ENCODE results near the gene NTN4. TPM values are rescaled to one million over a fixed set of nuclear protein-coding genes. Genes with fewer than 3 reads are reported as not detected.

The NTN4 gene
- total RNA-seq, 1 experiment from 2014 or later, result 9.6 TPM

DNA sequence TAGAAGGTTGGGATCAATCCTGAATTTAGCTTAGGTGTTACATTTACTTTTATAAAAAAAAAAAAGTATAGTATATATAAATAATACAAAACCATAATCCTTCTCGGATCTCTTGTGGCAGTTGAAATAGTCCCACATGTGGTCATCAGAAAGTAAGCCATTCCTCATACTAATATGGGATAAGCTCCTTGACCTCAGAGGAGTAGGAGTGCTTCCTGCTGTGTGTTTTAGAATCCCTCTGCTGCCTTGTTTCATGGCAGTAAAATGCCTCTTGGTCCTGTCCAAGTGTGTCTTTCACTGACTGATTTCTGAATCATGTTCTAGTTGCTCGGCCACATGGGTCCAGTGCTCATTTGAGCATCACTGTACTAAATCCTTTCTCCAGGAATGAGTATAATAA, 117.0 kb downstream of the NTN4 start:
- CTCF ChIA-PET, result no interaction called here
- no TSS peak for BruUV-seq (replicated peaks)

DNA sequence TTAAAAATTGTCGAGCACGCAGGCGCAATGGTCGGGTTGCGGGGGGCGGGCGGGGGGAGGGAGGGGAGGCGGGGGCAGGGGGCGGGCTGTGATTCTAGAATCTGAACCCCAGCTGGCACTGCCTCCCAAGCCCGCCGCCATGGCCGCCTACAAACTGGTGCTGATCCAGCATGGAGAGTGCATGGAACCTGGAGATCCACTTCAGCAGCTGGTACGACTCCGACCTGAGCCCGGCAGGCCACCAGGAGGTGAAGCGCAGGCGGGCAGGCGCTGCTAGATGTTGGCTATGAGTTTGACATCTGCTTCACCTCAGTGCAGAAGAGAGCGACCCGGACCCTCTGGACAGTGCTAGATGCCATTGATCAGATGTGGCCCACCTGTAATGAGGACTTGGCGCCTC, 118.4 kb downstream of the NTN4 start:
- DNase-seq (ENCODE audit: low spot score), result no peak
- TF ChIP-seq, protein P1, sequence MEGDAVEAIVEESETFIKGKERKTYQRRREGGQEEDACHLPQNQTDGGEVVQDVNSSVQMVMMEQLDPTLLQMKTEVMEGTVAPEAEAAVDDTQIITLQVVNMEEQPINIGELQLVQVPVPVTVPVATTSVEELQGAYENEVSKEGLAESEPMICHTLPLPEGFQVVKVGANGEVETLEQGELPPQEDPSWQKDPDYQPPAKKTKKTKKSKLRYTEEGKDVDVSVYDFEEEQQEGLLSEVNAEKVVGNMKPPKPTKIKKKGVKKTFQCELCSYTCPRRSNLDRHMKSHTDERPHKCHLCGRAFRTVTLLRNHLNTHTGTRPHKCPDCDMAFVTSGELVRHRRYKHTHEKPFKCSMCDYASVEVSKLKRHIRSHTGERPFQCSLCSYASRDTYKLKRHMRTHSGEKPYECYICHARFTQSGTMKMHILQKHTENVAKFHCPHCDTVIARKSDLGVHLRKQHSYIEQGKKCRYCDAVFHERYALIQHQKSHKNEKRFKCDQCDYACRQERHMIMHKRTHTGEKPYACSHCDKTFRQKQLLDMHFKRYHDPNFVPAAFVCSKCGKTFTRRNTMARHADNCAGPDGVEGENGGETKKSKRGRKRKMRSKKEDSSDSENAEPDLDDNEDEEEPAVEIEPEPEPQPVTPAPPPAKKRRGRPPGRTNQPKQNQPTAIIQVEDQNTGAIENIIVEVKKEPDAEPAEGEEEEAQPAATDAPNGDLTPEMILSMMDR (conservative IDR thresholded peaks at IDR 0.05; ENCODE audit: low read depth, low read length), result no peak
- no peak overlapping the region for H3K27ac ChIP-seq (ENCODE audit: low read depth, low read length, poor library complexity, severe bottlenecking)
- ChIA-PET CTCF (no interaction called here), POLR2A (ENCODE audit: low non-redundant PET) (no interaction called here)
- H3K4me3 ChIP-seq (ENCODE audit: low read depth, low read length, poor library complexity, severe bottlenecking), result no peak overlapping the region
- peaks cover 22% of the 10 kb centered on the region for H3K4me1 ChIP-seq (ENCODE audit: insufficient read depth, low read length, poor library complexity, severe bottlenecking)
- no peaks in the 10 kb centered on the region for H3K36me3 ChIP-seq (ENCODE audit: insufficient read depth, low read length, poor library complexity, severe bottlenecking)
- BruUV-seq (replicated peaks), result no TSS peak
- no peaks in the 10 kb centered on the region for H3K27me3 ChIP-seq (replicated peaks; ENCODE audit: insufficient read depth, low read depth, low read length, poor library complexity)
- no peaks in the 10 kb centered on the region for H3K9me3 ChIP-seq (ENCODE audit: low read depth, low read length, poor library complexity, severe bottlenecking)
- intact Hi-C loops (cut with micrococcal nuclease; ENCODE audit: unreplicated experiment), result no loop called here

More for the DNA sequence above, 117.0 kb downstream of the NTN4 start:
- no peak overlapping the region for H3K4me3 ChIP-seq (ENCODE audit: low read depth, low read length, poor library complexity, severe bottlenecking)
- TF ChIP-seq, protein P1 (conservative IDR thresholded peaks at IDR 0.05; ENCODE audit: low read depth, low read length), result no peak
- TF ChIP-seq EZH2 (IDR thresholded peaks at IDR 0.05; ENCODE audit: borderline replicate concordance, low read depth, low read length, poor library complexity, severe bottlenecking), result no peak
- no peak overlapping the region for H3K27ac ChIP-seq (ENCODE audit: low read depth, low read length, poor library complexity, severe bottlenecking)
- H3K9me3 ChIP-seq (ENCODE audit: low read depth, low read length, poor library complexity, severe bottlenecking), result no peaks in the 10 kb centered on the region
- POLR2A ChIA-PET (ENCODE audit: low non-redundant PET), result no interaction called here
- H3K36me3 ChIP-seq (ENCODE audit: insufficient read depth, low read length, poor library complexity, severe bottlenecking), result no peaks in the 10 kb centered on the region
- intact Hi-C loops (cut with micrococcal nuclease; ENCODE audit: unreplicated experiment), result no loop called here
- no peak for DNase-seq (ENCODE audit: low spot score)
- peaks cover 22% of the 10 kb centered on the region for H3K4me1 ChIP-seq (ENCODE audit: insufficient read depth, low read length, poor library complexity, severe bottlenecking)
- H3K27me3 ChIP-seq (replicated peaks; ENCODE audit: insufficient read depth, low read depth, low read length, poor library complexity), result no peaks in the 10 kb centered on the region

DNA sequence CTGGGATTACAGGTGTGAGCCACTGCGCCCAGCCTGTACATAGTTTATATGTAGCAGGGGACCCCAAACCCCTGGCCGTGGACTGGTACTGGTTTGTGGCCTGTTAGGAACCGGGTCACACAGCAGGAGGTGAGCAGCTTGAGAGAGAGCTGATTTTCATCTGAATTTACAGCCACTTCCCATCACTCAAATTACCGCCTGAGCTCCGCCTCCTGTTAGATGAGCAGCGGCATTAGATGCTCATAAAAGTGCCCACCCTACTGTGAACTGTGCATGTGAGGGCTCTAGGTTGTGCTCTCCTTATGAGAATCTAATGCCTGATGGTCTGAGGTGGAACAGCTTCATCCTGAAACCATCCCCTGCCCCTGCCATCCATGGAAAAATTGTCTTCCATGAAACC, 119.3 kb downstream of the NTN4 start:
- ChIA-PET POLR2A (ENCODE audit: low non-redundant PET) (no interaction called here), CTCF (no interaction called here)
- no peak overlapping the region for H3K27ac ChIP-seq (ENCODE audit: low read depth, low read length, poor library complexity, severe bottlenecking)
- no peaks in the 10 kb centered on the region for H3K27me3 ChIP-seq (replicated peaks; ENCODE audit: insufficient read depth, low read depth, low read length, poor library complexity)
- H3K4me1 ChIP-seq (ENCODE audit: insufficient read depth, low read length, poor library complexity, severe bottlenecking), result peaks cover 22% of the 10 kb centered on the region
- H3K4me3 ChIP-seq (ENCODE audit: low read depth, low read length, poor library complexity, severe bottlenecking), result no peak overlapping the region
- TF ChIP-seq EZH2 (IDR thresholded peaks at IDR 0.05; ENCODE audit: borderline replicate concordance, low read depth, low read length, poor library complexity, severe bottlenecking), result no peak
- H3K9me3 ChIP-seq (ENCODE audit: low read depth, low read length, poor library complexity, severe bottlenecking), result no peaks in the 10 kb centered on the region
- no TSS peak for BruUV-seq (replicated peaks)
- H3K36me3 ChIP-seq (ENCODE audit: insufficient read depth, low read length, poor library complexity, severe bottlenecking), result no peaks in the 10 kb centered on the region
- intact Hi-C loops (cut with micrococcal nuclease; ENCODE audit: unreplicated experiment), result no loop called here
- DNase-seq (ENCODE audit: low spot score), result no peak

DNA sequence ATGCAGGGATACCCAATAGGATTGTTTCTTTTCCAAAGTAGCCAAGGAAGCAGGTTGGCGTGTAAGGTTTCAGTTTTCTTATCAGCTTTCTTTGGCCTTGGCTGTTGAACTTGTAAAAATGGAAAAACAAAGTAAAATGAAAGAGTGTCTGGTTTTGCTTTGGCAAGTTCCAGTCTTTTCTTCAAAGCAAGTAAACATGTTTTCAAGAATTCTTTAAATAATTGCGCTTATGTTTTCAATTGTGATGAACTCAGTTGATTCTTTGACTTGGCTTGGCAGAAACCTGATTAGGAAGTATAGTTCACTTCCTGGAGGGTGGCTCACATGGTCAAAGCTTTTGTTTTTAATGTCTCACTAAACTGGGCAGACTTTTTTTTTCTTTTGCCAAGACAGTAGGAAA, 127.0 kb downstream of the NTN4 start:
- ChIA-PET POLR2A (ENCODE audit: low non-redundant PET) (no interaction called here), CTCF (no interaction called here)
- no peak for TF ChIP-seq EZH2 (IDR thresholded peaks at IDR 0.05; ENCODE audit: borderline replicate concordance, low read depth, low read length, poor library complexity, severe bottlenecking)
- TF ChIP-seq, protein P1 (conservative IDR thresholded peaks at IDR 0.05; ENCODE audit: low read depth, low read length), result no peak
- no TSS peak for BruUV-seq (replicated peaks)
- Histone ChIP-seq H3K4me1 (ENCODE audit: insufficient read depth, low read length, poor library complexity, severe bottlenecking) (no peaks in the 10 kb centered on the region), H3K27ac (ENCODE audit: low read depth, low read length, poor library complexity, severe bottlenecking) (no peak overlapping the region), H3K27me3 (replicated peaks; ENCODE audit: insufficient read depth, low read depth, low read length, poor library complexity) (no peaks in the 10 kb centered on the region), H3K4me3 (ENCODE audit: low read depth, low read length, poor library complexity, severe bottlenecking) (no peak overlapping the region), H3K9me3 (ENCODE audit: low read depth, low read length, poor library complexity, severe bottlenecking) (no peaks in the 10 kb centered on the region), H3K36me3 (ENCODE audit: insufficient read depth, low read length, poor library complexity, severe bottlenecking) (no peaks in the 10 kb centered on the region)
- no peak for DNase-seq (ENCODE audit: low spot score)
- intact Hi-C loops (cut with micrococcal nuclease; ENCODE audit: unreplicated experiment), result no loop called here
